GM10266 (cell line): Measurements from ENCODE around the gene UBAP1.
"Not testable (repeated sequence)": the region's sequence is repeated elsewhere in the genome, so short reads cannot be mapped to it uniquely, and the experiment has no call there.

Source experiments
- DNase-seq: peaks from one replicate; pipeline ENCODE4 v3.0.0; 2012; ENCODE audit errors: extremely low spot score
- CTCF ChIP-seq: IDR thresholded peaks from 2 replicates; pipeline ENCODE4 v1.5.1; 2012; ENCODE audit warnings: mild to moderate bottlenecking, low read depth; ENCODE audit not compliant: control insufficient read depth, insufficient read depth; ENCODE audit errors: missing control alignments

The UBAP1 gene

DNA sequence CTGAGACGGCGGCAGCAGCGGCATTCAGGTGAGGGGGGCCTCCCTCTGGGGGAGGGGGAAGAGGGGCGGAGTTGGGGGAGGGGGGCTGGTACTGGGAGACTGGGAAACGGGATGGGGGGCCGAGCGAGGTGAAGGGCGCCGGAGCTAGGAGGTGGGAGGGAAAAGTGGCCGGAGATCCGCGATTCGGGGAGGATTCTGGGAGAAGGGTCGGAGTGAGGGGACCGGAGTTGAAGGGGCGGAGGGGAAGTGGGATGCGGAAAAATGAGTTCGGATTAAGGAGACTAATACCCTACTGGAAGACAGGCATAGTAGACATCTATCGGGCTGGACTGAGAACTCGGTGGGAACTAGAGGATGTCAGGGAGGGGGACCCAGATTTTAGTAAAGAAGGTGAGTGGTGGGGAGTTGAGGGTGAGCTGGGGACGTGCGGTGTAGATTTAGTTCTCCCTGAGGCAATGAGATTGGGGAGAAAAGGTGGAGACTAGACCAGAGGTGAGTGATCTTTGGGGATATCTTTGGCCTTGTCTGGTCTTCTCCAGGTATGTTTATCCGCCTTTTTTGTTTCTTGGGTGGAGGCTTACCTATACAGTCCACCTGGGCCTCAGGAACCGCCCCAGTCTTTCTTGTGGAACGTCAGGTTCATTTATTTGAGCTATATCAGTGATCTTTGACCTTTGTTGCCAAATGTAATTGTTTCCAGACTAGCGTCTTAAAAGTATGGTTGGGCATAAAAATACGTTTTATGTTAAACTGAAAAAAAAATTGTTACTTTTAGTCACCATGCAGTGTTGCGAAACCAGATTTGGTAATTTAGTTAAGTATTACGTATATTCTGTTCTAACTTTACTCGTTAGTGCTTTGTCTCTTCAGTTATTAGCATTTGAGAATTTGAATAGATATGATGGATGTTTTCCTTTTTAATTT is 632 bp downstream of the UBAP1 start:
- no peak for TF ChIP-seq CTCF
- DNase-seq, result peak; percentile 20

- DNase-seq, result peak; percentile 27
- TF ChIP-seq CTCF, result no peak
Observed at GRCh38 chr9:34185778-34186551, 7.1 kb downstream of the UBAP1 start.

GRCh38 chr9:34187891-34188240 is 9.0 kb downstream of the UBAP1 start:
- DNase-seq, result no peak

GRCh38 chr9:34190996-34191892 is 12.4 kb downstream of the UBAP1 start:
- peak; percentile 6 for TF ChIP-seq CTCF
- DNase-seq, result no peak

More at GRCh38 chr9:34187891-34188240, 9.0 kb downstream of the UBAP1 start:
- TF ChIP-seq CTCF, result no peak

GRCh38 chr9:34195143-34195542 is 16.3 kb downstream of the UBAP1 start:
- no peak for TF ChIP-seq CTCF
- DNase-seq, result no peak

DNA sequence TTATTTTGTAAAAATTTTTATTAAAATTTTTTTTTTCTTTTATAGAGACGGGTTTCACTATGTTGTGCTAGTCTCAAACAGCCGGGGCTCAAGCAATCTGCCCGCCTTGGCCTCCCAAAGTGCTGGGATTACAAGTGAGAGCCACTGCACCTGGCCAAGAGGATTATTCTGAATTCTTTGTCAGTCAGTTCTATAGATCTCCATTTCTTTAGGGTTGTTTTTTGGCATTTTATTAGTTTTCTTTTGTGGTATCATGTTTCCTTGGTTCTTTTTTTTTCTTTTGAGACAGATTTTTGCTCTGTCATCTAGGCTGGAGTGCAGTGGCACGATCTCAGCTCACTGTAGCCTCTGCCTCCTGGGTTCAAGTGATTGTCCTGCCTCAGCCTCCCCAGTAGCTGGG is 18.4 kb downstream of the UBAP1 start:
- not testable (repeated sequence) for DNase-seq
